Loucy (cell line): Measurements from ENCODE around the gene NCOA5.

Experiments
- CTCF ChIP-seq: fragments of 200-600 bp; sonication (generic); conservative IDR thresholded peaks from 2 replicates; pipeline ENCODE4 v1.5.1; 2014; ENCODE audit warnings: mild to moderate bottlenecking, antibody characterized with exemption, low read length
- EZH2phosphoT487 ChIP-seq: fragments of 200-600 bp; IDR thresholded peaks from 2 replicates; pipeline ENCODE4 v1.6.1; 2018; ENCODE audit warnings: antibody characterized with exemption, mild to moderate bottlenecking, moderate library complexity, borderline replicate concordance

GRCh38 chr20:46139266-46139889, 49.6 kb upstream of the NCOA5 start:
- TF ChIP-seq CTCF, result no peak
- TF ChIP-seq EZH2phosphoT487, result no peak
